ENCODE data around the gene HOXD3.

DNA sequence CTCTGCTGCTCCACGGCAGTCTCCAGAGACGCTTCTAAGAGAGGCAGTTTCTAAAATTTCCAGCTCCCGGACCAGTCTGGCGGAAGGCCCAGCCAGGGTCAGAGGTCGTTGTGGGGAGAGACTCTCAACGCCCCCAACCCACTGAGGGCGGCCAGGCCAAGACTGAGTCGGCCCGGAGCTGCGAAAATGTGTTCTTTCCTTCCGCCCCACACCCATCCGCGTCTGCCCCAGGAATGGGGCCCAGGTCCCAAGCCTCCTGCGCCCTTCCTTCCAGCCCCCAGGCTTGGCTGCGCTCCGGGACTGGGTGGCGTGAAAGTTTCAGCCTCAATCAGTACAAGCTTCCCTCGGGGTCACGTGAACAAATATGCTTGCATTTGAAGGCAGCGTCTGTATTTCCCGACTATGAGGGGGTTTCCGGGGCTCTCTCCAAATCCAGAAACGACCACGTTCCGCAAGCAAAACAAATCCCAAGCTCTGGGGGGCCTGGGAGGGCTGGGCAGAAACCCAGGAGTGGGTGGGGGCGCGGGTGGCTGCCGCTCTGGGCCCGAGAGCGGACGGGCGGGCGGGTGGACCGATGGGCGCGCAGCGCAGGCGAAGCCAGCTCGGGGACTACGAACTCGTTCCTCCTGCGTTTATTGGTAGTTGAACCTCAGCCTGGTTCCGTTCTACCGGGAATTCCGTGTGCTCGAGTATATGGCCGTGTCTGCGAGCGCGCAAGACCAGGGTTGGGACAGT, 3.3 kb downstream of the HOXD3 start:
- TF ChIP-seq EP300 (IDR thresholded peaks at IDR 0.05): no peak
- TF ChIP-seq, protein P1, sequence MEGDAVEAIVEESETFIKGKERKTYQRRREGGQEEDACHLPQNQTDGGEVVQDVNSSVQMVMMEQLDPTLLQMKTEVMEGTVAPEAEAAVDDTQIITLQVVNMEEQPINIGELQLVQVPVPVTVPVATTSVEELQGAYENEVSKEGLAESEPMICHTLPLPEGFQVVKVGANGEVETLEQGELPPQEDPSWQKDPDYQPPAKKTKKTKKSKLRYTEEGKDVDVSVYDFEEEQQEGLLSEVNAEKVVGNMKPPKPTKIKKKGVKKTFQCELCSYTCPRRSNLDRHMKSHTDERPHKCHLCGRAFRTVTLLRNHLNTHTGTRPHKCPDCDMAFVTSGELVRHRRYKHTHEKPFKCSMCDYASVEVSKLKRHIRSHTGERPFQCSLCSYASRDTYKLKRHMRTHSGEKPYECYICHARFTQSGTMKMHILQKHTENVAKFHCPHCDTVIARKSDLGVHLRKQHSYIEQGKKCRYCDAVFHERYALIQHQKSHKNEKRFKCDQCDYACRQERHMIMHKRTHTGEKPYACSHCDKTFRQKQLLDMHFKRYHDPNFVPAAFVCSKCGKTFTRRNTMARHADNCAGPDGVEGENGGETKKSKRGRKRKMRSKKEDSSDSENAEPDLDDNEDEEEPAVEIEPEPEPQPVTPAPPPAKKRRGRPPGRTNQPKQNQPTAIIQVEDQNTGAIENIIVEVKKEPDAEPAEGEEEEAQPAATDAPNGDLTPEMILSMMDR (IDR thresholded peaks at IDR 0.05): no peak
